ENCODE results near the gene STOML1. TPM values are rescaled to one million over a fixed set of nuclear protein-coding genes. Genes with fewer than 3 reads are reported as not detected.

The STOML1 gene
- total RNA-seq, 1 experiment from 2014 or later, result 5.0 TPM

- intact Hi-C loops (cut with micrococcal nuclease), result no loop called here
- ATAC-seq (no peak), DNase-seq (ENCODE audit: low read depth, low spot score) (no peak)
- Histone ChIP-seq H3K27me3 (ENCODE audit: insufficient read depth, low read length) (no peaks in the 10 kb centered on the region), H3K9me3 (ENCODE audit: control insufficient read depth in 1 of 2, insufficient read depth in 1 of 2, low read depth in 1 of 2, low read length in 2 of 2) (no peaks in the 10 kb centered on the region), H3K4me1 (ENCODE audit: control insufficient read depth in 1 of 2, insufficient read depth in 2 of 2, low read length in 2 of 2) (peaks cover 22 to 64% of the 10 kb centered on the region in 2 experiments), H2AFZ (ENCODE audit: low read depth, low read length, poor library complexity, severe bottlenecking) (no peak overlapping the region), H3K4me2 (ENCODE audit: low read length) (peak overlapping the region; percentile 91), H3K36me3 (ENCODE audit: control insufficient read depth in 1 of 2, insufficient read depth in 2 of 2, low read length in 2 of 2) (no peaks in the 10 kb centered on the region), H3K9me2 (ENCODE audit: insufficient read depth) (no peaks in the 10 kb centered on the region), H3K79me2 (ENCODE audit: insufficient read depth, low read length) (peaks cover 6% of the 10 kb centered on the region; the same call in 1 of the 2 replicates), H4K20me1 (ENCODE audit: insufficient read depth) (no peaks in the 10 kb centered on the region), H3K9ac (ENCODE audit: low read length) (peak overlapping the region; percentile 62), H3K4me3 (replicated peaks in 1 of 2; ENCODE audit: low read depth in 1 of 2, low read length in 2 of 2) (peak overlapping the region; percentile 69 to 81), H3K27ac (ENCODE audit: low read depth, low read length) (peak overlapping the region; percentile 31)
- ChIA-PET RAD21 (ENCODE audit: low non-redundant PET in 1 of 2, low total read pairs in 2 of 2, uncharacterized antibody in 2 of 2, unreplicated experiment in 2 of 2) (no interaction called here), POLR2A (no interaction called here), CTCF (interaction anchor here (0.9 kb wide), 1 partner anchor 18 kb away, joined by 4 read pairs; no protein-coding TSS in a partner anchor)
- TF ChIP-seq REST (IDR thresholded peaks at IDR 0.05; ENCODE audit: low read depth) (no peak), EZH2phosphoT487 (IDR thresholded peaks at IDR 0.05; ENCODE audit: borderline replicate concordance) (no peak), CEBPB (IDR thresholded peaks at IDR 0.05; ENCODE audit: low read depth) (no peak), JUND (IDR thresholded peaks at IDR 0.05) (no peak), POLR2AphosphoS5 (IDR thresholded peaks at IDR 0.05; ENCODE audit: low read depth, low read length) (no peak), ATF3 (IDR thresholded peaks at IDR 0.05) (no peak)
- TSS peak; percentile 30 for BruUV-seq (replicated peaks)
Measured at GRCh38 chr15:73991260-73991659, 835 bp downstream of the STOML1 start.

All from HCT116 (cell line).